Measurements from ENCODE around the gene F2R. TPM values are rescaled to one million over a fixed set of nuclear protein-coding genes. Genes with fewer than 3 reads are reported as not detected.

F2R gene
- total RNA-seq, 1 experiment from 2014 or later: 6.3 TPM

DNA sequence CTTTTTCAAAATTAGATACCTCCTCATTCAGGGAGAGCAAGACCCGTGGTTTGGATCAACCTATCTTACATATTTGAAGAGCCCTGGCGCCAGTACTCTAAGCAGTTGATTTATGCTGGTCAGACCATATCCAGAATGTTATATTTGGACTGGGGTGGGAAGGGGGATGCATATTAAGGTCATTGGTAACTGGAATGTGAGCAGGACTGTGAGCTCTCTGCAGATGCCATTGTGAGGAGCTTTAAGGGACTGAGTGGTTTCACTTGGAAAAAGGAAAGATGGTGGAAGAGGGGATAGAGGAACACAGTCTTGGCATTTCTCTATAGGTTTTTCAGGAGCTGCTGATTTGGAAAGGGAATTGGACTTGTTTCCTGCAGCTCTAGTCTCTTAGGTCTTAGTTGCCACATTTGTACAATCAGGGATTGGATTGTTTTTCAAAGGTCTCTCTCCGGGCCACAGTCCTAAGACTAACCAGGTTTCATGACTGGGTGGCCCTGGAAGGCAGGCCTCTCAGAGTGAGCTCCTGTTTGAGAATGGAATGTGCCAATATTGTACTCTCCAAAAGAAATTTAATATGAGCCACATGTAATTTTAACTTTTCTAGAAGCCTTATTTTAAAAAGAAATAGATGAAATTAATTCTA, 25.8 kb upstream of the F2R start:
- Mint-ChIP-seq H3K27ac (ENCODE audit: unreplicated experiment) (no peak overlapping the region), H3K36me3 (ENCODE audit: insufficient read depth, unreplicated experiment) (peaks cover 40% of the 10 kb centered on the region), H3K4me1 (ENCODE audit: low read depth, unreplicated experiment) (peaks cover 13% of the 10 kb centered on the region), H3K4me3 (ENCODE audit: unreplicated experiment) (no peak overlapping the region), H3K27me3 (ENCODE audit: insufficient read depth, unreplicated experiment) (no peaks in the 10 kb centered on the region), H3K9me3 (ENCODE audit: unreplicated experiment) (no peaks in the 10 kb centered on the region)
- H3K27me3 ChIP-seq (replicated peaks; ENCODE audit: control insufficient read depth, insufficient read depth, low read length): no peaks in the 10 kb centered on the region
- ChIA-PET CTCF (no interaction called here), POLR2A (no interaction called here)
- peaks cover 1% of the 10 kb centered on the region; the same call in 1 of the 2 replicates for H3K36me3 ChIP-seq (ENCODE audit: control insufficient read depth, insufficient read depth, low read length)
- H3K4me3 ChIP-seq (ENCODE audit: low read depth, low read length): no peak overlapping the region
- DNase-seq: no peak
- TF ChIP-seq, protein P1, sequence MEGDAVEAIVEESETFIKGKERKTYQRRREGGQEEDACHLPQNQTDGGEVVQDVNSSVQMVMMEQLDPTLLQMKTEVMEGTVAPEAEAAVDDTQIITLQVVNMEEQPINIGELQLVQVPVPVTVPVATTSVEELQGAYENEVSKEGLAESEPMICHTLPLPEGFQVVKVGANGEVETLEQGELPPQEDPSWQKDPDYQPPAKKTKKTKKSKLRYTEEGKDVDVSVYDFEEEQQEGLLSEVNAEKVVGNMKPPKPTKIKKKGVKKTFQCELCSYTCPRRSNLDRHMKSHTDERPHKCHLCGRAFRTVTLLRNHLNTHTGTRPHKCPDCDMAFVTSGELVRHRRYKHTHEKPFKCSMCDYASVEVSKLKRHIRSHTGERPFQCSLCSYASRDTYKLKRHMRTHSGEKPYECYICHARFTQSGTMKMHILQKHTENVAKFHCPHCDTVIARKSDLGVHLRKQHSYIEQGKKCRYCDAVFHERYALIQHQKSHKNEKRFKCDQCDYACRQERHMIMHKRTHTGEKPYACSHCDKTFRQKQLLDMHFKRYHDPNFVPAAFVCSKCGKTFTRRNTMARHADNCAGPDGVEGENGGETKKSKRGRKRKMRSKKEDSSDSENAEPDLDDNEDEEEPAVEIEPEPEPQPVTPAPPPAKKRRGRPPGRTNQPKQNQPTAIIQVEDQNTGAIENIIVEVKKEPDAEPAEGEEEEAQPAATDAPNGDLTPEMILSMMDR (IDR thresholded peaks at IDR 0.05; ENCODE audit: insufficient read depth in 1 of 2, low read depth in 1 of 2, low read length in 1 of 2, severe bottlenecking in 1 of 2, unreplicated experiment in 1 of 2): no peak
- no peaks in the 10 kb centered on the region for H3K9me3 ChIP-seq
- no TSS peak for BruUV-seq (replicated peaks)
- intact Hi-C loops (cut with micrococcal nuclease; ENCODE audit: unreplicated experiment): no loop called here
- H3K4me1 ChIP-seq: peaks cover 20% of the 10 kb centered on the region

DNA sequence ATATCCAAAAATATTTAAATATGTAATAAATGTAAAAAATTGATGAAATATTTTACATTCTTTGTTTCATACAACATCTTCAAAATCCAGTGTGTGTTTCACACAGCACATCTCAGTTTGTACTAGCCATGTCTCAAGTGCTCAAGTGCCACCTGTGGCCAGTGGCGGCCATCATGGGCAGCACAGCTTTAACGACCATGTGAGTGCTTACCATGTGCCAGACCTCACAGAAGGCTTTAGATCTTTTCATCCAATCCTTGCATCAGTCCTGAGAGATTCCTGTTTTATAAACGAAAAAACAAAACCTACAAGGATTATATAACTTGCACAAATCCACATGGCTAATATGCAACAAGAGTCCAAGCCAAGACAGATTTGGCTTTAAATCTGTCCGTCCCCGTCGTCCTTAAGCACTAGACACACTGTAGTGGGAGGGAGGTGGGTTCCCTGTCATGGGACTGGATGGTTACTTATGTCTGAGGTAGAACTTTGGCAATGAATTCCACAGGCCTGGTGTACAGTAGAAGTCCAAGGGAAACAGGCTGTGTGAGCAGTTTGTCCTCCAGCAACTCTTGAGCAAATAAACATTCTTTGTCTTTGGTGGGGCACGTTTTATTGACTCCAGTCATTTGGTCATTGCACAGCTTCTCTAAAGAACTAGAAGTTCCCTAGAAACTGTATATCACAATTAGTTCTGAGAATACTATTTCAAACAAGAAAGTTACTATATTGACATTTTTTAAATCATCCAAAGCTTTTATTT, 25.0 kb upstream of the F2R start:
- peaks cover 1% of the 10 kb centered on the region; the same call in 1 of the 2 replicates for H3K36me3 ChIP-seq (ENCODE audit: control insufficient read depth, insufficient read depth, low read length)
- Mint-ChIP-seq H3K4me3 (ENCODE audit: unreplicated experiment) (no peak overlapping the region), H3K27ac (ENCODE audit: unreplicated experiment) (no peak overlapping the region), H3K4me1 (ENCODE audit: low read depth, unreplicated experiment) (peaks cover 9% of the 10 kb centered on the region), H3K9me3 (ENCODE audit: unreplicated experiment) (no peaks in the 10 kb centered on the region), H3K27me3 (ENCODE audit: insufficient read depth, unreplicated experiment) (no peaks in the 10 kb centered on the region), H3K36me3 (ENCODE audit: insufficient read depth, unreplicated experiment) (peaks cover 42% of the 10 kb centered on the region)
- intact Hi-C loops (cut with micrococcal nuclease; ENCODE audit: unreplicated experiment): no loop called here
- H3K9me3 ChIP-seq: no peaks in the 10 kb centered on the region
- peaks cover 20% of the 10 kb centered on the region for H3K4me1 ChIP-seq
- TF ChIP-seq, protein P1 (IDR thresholded peaks at IDR 0.05; ENCODE audit: insufficient read depth in 1 of 2, low read depth in 1 of 2, low read length in 1 of 2, severe bottlenecking in 1 of 2, unreplicated experiment in 1 of 2): no peak
- ChIA-PET CTCF (interaction anchor here (1.1 kb wide), 1 partner anchor 84 kb away, joined by 3 read pairs; no protein-coding TSS in a partner anchor), POLR2A (no interaction called here)
- H3K4me3 ChIP-seq (ENCODE audit: low read depth, low read length): no peak overlapping the region
- no peak for DNase-seq
- BruUV-seq (replicated peaks): no TSS peak
- no peaks in the 10 kb centered on the region for H3K27me3 ChIP-seq (replicated peaks; ENCODE audit: control insufficient read depth, insufficient read depth, low read length)

DNA sequence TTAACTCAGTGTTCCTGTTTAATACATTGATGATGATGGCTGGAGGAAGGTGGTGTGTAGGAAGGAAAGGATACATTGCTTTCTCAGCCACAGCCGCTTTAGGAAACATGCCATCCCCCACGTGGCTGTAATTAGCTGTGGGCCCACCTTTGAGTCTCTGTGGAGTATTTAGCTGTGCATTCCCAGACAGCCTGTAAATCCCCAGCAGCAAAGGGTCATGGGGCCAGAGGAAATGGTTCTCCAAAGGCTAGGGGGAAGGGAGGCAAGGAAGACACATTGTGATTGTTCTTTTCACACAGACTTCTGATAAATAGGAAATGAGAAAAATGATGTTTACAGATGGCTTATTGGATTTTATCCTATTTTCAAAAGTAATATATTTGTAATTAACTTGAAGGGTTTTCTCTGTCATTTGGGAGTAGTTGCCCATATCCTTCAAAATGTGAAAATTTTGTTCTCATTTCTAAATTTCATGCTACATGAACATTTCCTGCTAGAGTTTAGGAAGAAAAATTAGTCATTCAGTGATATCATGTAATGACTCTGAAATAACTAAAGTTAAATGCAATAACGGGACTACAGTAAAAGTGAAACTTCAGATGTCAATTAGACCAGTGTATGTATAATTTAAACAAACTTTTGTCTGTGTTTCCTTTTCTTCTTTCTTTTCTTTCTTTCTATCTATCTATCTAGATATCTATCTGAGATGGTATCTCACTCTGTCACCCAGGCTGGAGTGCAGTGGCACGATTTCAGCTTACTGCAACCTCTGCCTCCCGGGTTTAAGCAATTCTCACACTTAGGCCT, 24.3 kb upstream of the F2R start:
- no peak overlapping the region for H3K27ac Mint-ChIP-seq (ENCODE audit: unreplicated experiment)
- TF ChIP-seq, protein P1 (IDR thresholded peaks at IDR 0.05; ENCODE audit: insufficient read depth in 1 of 2, low read depth in 1 of 2, low read length in 1 of 2, severe bottlenecking in 1 of 2, unreplicated experiment in 1 of 2): no peak
- CTCF ChIA-PET: interaction anchor here (1.1 kb wide), 1 partner anchor 83 kb away, joined by 3 read pairs; no protein-coding TSS in a partner anchor
- peaks cover 1% of the 10 kb centered on the region; the same call in 1 of the 2 replicates for H3K36me3 ChIP-seq (ENCODE audit: control insufficient read depth, insufficient read depth, low read length)
- no peak overlapping the region for H3K4me3 Mint-ChIP-seq (ENCODE audit: unreplicated experiment)
- H3K4me3 ChIP-seq (ENCODE audit: low read depth, low read length): no peak overlapping the region
- peaks cover 20% of the 10 kb centered on the region for H3K4me1 ChIP-seq
- H3K4me1 Mint-ChIP-seq (ENCODE audit: low read depth, unreplicated experiment): peaks cover 7% of the 10 kb centered on the region
- peaks cover 41% of the 10 kb centered on the region for H3K36me3 Mint-ChIP-seq (ENCODE audit: insufficient read depth, unreplicated experiment)
- H3K9me3 Mint-ChIP-seq (ENCODE audit: unreplicated experiment): no peaks in the 10 kb centered on the region
- no TSS peak for BruUV-seq (replicated peaks)
- intact Hi-C loops (cut with micrococcal nuclease; ENCODE audit: unreplicated experiment): no loop called here
- peak in 1 of 2 experiments; percentile 38 for DNase-seq
- POLR2A ChIA-PET: no interaction called here
- H3K27me3 Mint-ChIP-seq (ENCODE audit: insufficient read depth, unreplicated experiment): no peaks in the 10 kb centered on the region
- H3K9me3 ChIP-seq: no peaks in the 10 kb centered on the region
- no peaks in the 10 kb centered on the region for H3K27me3 ChIP-seq (replicated peaks; ENCODE audit: control insufficient read depth, insufficient read depth, low read length)
